Gastrocnemius medialis (tissue), 4 donors: ENCODE data around the gene ZSWIM2. TPM values are rescaled to one million over a fixed set of nuclear protein-coding genes. Genes with fewer than 3 reads are reported as not detected.

Experiments
- ATAC-seq, 2 donors: fragments of 150-250 bp; one replicate each; pipeline ENCODE4 v1.9.1; 2016
- DNase-seq, 2 donors: peaks; one replicate each; pipeline ENCODE4 v3.0.0-alpha.2; 2019
- H3K27ac ChIP-seq, 4 donors: fragments of 200-600 bp; sonication (generic); 1 replicate in 1 of 4; 2 replicates in 3 of 4; pipeline ENCODE4 v1.5.1; 2016 to 2018; ENCODE audit warnings: mild to moderate bottlenecking in 2 of 4, moderate library complexity in 1 of 4
- H3K27me3 ChIP-seq, 3 donors: fragments of 200-600 bp; sonication (generic) in 2 of 3; 1 replicate in 1 of 3; 2 replicates in 2 of 3; pipeline versions ENCODE4 v1.5.1 to v1.6.0; 2016 to 2019; ENCODE audit warnings: mild to moderate bottlenecking in 1 of 3, moderate library complexity in 1 of 3
- H3K36me3 ChIP-seq, 2 donors: fragments of 200-600 bp; sonication (generic) in 1 of 2; one replicate each; pipeline ENCODE4 v1.5.1; 2017 to 2018
- H3K4me1 ChIP-seq, 2 donors: fragments of 200-600 bp; sonication (generic) in 1 of 2; one replicate each; pipeline ENCODE4 v1.5.1; 2016 to 2017; ENCODE audit warnings: mild to moderate bottlenecking in 2 of 2
- H3K4me3 ChIP-seq, 4 donors: fragments of 200-600 bp; sonication (generic) in 3 of 4; 1 replicate in 1 of 4; 2 replicates in 3 of 4; pipeline ENCODE4 v1.5.1; 2016 to 2019; ENCODE audit warnings: mild to moderate bottlenecking in 2 of 4
- H3K9me3 ChIP-seq, 3 donors: fragments of 200-600 bp; sonication (generic) in 2 of 3; 1 replicate in 1 of 3; 2 replicates in 2 of 3; pipeline ENCODE4 v1.5.1; 2016 to 2019
- CTCF ChIP-seq, 5 experiments: fragments of 450-650 bp in 3 of 5; fragments of 200-600 bp in 2 of 5; sonication (generic) in 2 of 5; IDR thresholded peaks in 4 of 5; conservative IDR thresholded peaks in 1 of 5; 1 replicate in 4 of 5; 2 replicates in 1 of 5; pipeline ENCODE4 v1.5.1; 2016 to 2019; ENCODE audit warnings: antibody characterized with exemption in 5 of 5, mild to moderate bottlenecking in 3 of 5, moderate library complexity in 3 of 5
- POLR2A ChIP-seq, 2 donors: fragments of 450-650 bp; IDR thresholded peaks; one replicate each; pipeline ENCODE4 v1.6.1; 2017; ENCODE audit warnings: antibody characterized with exemption in 2 of 2, mild to moderate bottlenecking in 2 of 2, moderate library complexity in 2 of 2
- in situ Hi-C, 4 donors: fragments of 200-750 bp; cut with MboI; loops; one replicate each; pipeline versions ENCODE4 v1.15.0 to v1.8.0; 2017; ENCODE audit warnings: low sequenced_read_pairs in 4 of 4
- intact Hi-C: fragments of 100-400 bp; cut with DNase I; formaldehyde crosslinking; loops from one replicate; pipeline ENCODE4 v1.15.1; 2023; ENCODE audit warnings: low total_unique reads
- total RNA-seq, 4 donors: library from RNA; depleted of rRNA; stranded (reverse); fragments of >200 nt; gene quantifications; one replicate each; pipeline versions ENCODE4 v1.1.0 to v1.2.3, GENCODE V29; 2016

The ZSWIM2 gene
- total RNA-seq, 4 donors from 2014 or later, result not detected

GRCh38 chr2:186892821-186893220 lies 43.9 kb upstream of the ZSWIM2 start:
- in situ Hi-C loops (loop anchor here in 1 of 4 donors (25.0 kb wide), 1 partner anchor 544 kb away; the partner anchor contains the start of gene CALCRL), intact Hi-C loops (no loop called here)
- DNase-seq (no peak), ATAC-seq (no peak)
- TF ChIP-seq POLR2A (IDR thresholded peaks at IDR 0.05), result no peak
- TF ChIP-seq CTCF (IDR thresholded peaks at IDR 0.05 in 4 of 5, conservative IDR thresholded peaks at IDR 0.05 in 1 of 5), result no peak
- Histone ChIP-seq H3K27me3 (no peaks in the 10 kb centered on the region), H3K36me3 (no peaks in the 10 kb centered on the region), H3K4me3 (no peak overlapping the region), H3K4me1 (no peaks in the 10 kb centered on the region), H3K27ac (no peak overlapping the region), H3K9me3 (no peaks in the 10 kb centered on the region)

- intact Hi-C loops, result no loop called here
- Histone ChIP-seq H3K4me1 (peaks cover 3 to 13% of the 10 kb centered on the region in 2 donors), H3K27ac (no peak overlapping the region), H3K27me3 (no peaks in the 10 kb centered on the region), H3K9me3 (no peaks in the 10 kb centered on the region), H3K4me3 (no peak overlapping the region), H3K36me3 (no peaks in the 10 kb centered on the region)
- TF ChIP-seq CTCF (IDR thresholded peaks at IDR 0.05 in 4 of 5, conservative IDR thresholded peaks at IDR 0.05 in 1 of 5) (no peak), POLR2A (IDR thresholded peaks at IDR 0.05) (no peak)
- DNase-seq, result no peak
- in situ Hi-C loops, result loop anchor here in 1 of 4 donors (25.0 kb wide), 1 partner anchor 546 kb away; the partner anchor contains the start of gene CALCRL
- ATAC-seq, result no peak
Measured at GRCh38 chr2:186891185-186891621, 42.2 kb upstream of the ZSWIM2 start.

GRCh38 chr2:186889101-186889879 lies 40.3 kb upstream of the ZSWIM2 start:
- Histone ChIP-seq H3K27ac (peak overlapping the region in 3 of 4 donors; percentile 26 to 58 (median 46)), H3K4me3 (no peak overlapping the region), H3K36me3 (no peaks in the 10 kb centered on the region), H3K9me3 (no peaks in the 10 kb centered on the region), H3K27me3 (no peaks in the 10 kb centered on the region), H3K4me1 (peaks cover 3 to 20% of the 10 kb centered on the region in 2 donors)
- in situ Hi-C loops, result loop anchor here in 1 of 4 donors (25.0 kb wide), 1 partner anchor 548 kb away; the partner anchor contains the start of gene CALCRL
- ATAC-seq (peak; percentile 35 to 39), DNase-seq (no peak)
- intact Hi-C loops, result no loop called here
- TF ChIP-seq POLR2A (IDR thresholded peaks at IDR 0.05), result no peak

DNA sequence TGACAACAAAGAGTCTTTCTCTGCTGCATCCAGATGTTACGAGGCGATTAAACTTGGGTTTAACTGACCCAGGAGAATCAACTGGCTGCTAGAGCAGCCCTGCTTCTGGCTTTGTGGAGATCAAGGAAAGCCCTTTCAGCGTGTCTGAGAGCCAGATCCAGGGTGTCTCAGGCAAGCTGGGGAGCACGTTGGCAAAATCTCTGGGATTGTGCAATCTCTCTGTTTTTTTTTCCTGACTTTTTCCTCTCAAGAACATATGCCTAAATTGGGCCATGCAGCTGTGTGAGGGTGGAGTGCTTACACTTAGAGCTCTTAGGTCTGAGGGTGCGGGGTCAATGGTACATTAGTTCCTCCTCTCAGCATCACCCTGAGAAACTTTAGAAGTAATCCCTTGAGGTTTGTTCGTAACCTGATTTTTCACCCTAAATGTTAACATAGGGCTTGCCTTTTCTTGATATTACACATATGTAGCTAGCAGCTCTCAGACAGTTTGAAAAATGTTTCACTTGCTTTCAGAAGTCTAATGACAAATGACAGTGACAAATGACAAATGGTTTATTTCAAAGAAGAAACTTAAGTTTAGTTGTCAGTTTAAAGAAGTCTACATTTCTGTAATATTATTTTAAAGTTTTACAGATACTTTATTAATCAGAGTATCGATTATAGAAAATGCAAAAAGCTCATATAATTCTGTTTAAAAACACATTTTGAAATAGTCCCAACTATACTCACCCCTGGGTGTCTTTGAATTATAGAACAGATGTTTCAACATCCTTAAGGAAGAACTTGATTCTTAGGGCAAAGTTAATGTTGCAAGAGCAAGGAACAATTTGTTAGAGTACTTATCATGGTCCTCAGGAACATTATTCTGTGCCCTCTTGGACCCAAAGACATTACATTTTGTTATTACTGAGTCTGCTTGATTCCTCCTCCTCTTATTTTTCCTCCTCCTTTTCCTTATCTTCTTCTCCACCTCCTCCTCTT lies 38.4 kb upstream of the ZSWIM2 start:
- intact Hi-C loops (no loop called here), in situ Hi-C loops (loop anchor here in 1 of 4 donors (25.0 kb wide), 1 partner anchor 550 kb away; the partner anchor contains the start of gene CALCRL)
- TF ChIP-seq POLR2A (IDR thresholded peaks at IDR 0.05), result no peak
- TF ChIP-seq CTCF (IDR thresholded peaks at IDR 0.05 in 4 of 5, conservative IDR thresholded peaks at IDR 0.05 in 1 of 5), result no peak
- H3K4me3 ChIP-seq, result no peak overlapping the region
- peak; percentile 76 to 78 for ATAC-seq
- DNase-seq, result peak; percentile 52 to 71
- peaks cover 3 to 20% of the 10 kb centered on the region in 2 donors for H3K4me1 ChIP-seq
- no peaks in the 10 kb centered on the region for H3K36me3 ChIP-seq
- H3K9me3 ChIP-seq, result no peaks in the 10 kb centered on the region
- peak overlapping the region; percentile 26 to 58 (median 40) for H3K27ac ChIP-seq
- H3K27me3 ChIP-seq, result no peaks in the 10 kb centered on the region
